Colonic mucosa (tissue), 4 donors: ENCODE data around the gene MAP3K1. TPM values are rescaled to one million over a fixed set of nuclear protein-coding genes. Genes with fewer than 3 reads are reported as not detected.
A peak's percentile ranks its signal among the peaks of the same experiment; 100 is the strongest.

Source experiments
- DNase-seq: peaks from one replicate; pipeline ENCODE4 v3.0.0-alpha.2; 2020
- H3K27ac ChIP-seq: fragments of 200-600 bp; one replicate; pipeline ENCODE4 v1.8.0; 2021
- H3K27me3 ChIP-seq: fragments of 200-600 bp; one replicate; pipeline ENCODE4 v1.8.0; 2021
- H3K36me3 ChIP-seq: fragments of 200-600 bp; one replicate; pipeline ENCODE4 v1.8.0; 2021
- H3K4me1 ChIP-seq: fragments of 200-600 bp; one replicate; pipeline ENCODE4 v1.8.0; 2021; ENCODE audit warnings: mild to moderate bottlenecking
- H3K4me3 ChIP-seq: fragments of 200-600 bp; one replicate; pipeline ENCODE4 v1.8.0; 2021
- H3K9ac ChIP-seq, 2 donors: one replicate each; pipeline ENCODE4 v1.7.0; 2013; ENCODE audit warnings: control low read depth in 2 of 2, low read depth in 2 of 2, low read length in 2 of 2
- H3K9me3 ChIP-seq: fragments of 200-600 bp; one replicate; pipeline ENCODE4 v1.8.0; 2021
- CTCF ChIP-seq: fragments of 200-600 bp; IDR thresholded peaks from one replicate; pipeline ENCODE4 v1.8.0; 2022; ENCODE audit warnings: antibody characterized with exemption, mild to moderate bottlenecking
- intact Hi-C: fragments of 100-400 bp; cut with DNase I; formaldehyde crosslinking; loops from one replicate; pipeline ENCODE4 v1.14.1; 2022
- total RNA-seq, 2 donors: library from RNA; stranded (reverse); fragmentation: NEBNext Ultra II Directional in 1 of 2; extraction: Animal tissue kit (Norgen Biotek cat#: 25700) in 1 of 2; gene quantifications; one replicate each; pipeline ENCODE4 v1.2.1, GENCODE V29; 2021
- donor health status: healthy.
- donor health status: DM: no; HTN: no; CAD: no.
- donor health status: DM: no; HTN: no; CAD: no.

The MAP3K1 gene
- total RNA-seq, 2 donors from 2014 or later: 12.2 to 12.6 TPM

GRCh38 chr5:56898213-56898612, 82.9 kb downstream of the MAP3K1 start:
- DNase-seq: no peak
- Histone ChIP-seq H3K27me3 (no peaks in the 10 kb centered on the region), H3K9ac (no peak overlapping the region), H3K36me3 (no peaks in the 10 kb centered on the region), H3K27ac (no peak overlapping the region), H3K9me3 (no peaks in the 10 kb centered on the region), H3K4me3 (no peak overlapping the region), H3K4me1 (no peaks in the 10 kb centered on the region)
- TF ChIP-seq CTCF: no peak
- intact Hi-C loops: loop anchor here (2.0 kb wide), 1 partner anchor 243 kb away; no protein-coding TSS in a partner anchor

- no peak overlapping the region for H3K9ac ChIP-seq
- intact Hi-C loops: loop anchor here (5.0 kb wide), 1 partner anchor 322 kb away; no protein-coding TSS in a partner anchor
Measured at GRCh38 chr5:56900395-56900794, 85.0 kb downstream of the MAP3K1 start.

GRCh38 chr5:56900858-56901578, 85.7 kb downstream of the MAP3K1 start:
- Histone ChIP-seq H3K4me3 (no peak overlapping the region), H3K27me3 (no peaks in the 10 kb centered on the region), H3K9ac (no peak overlapping the region), H3K4me1 (no peaks in the 10 kb centered on the region), H3K9me3 (no peaks in the 10 kb centered on the region), H3K36me3 (no peaks in the 10 kb centered on the region), H3K27ac (no peak overlapping the region)
- DNase-seq: peak; percentile 46
- TF ChIP-seq CTCF: peak; percentile 82
- intact Hi-C loops: loop anchor here (5.0 kb wide), 1 partner anchor 321 kb away; no protein-coding TSS in a partner anchor

More at GRCh38 chr5:56900395-56900794, 85.0 kb downstream of the MAP3K1 start:
- H3K4me1 ChIP-seq: no peaks in the 10 kb centered on the region
- H3K27ac ChIP-seq: no peak overlapping the region
- DNase-seq: no peak
- no peak for TF ChIP-seq CTCF
- H3K4me3 ChIP-seq: no peak overlapping the region
- no peaks in the 10 kb centered on the region for H3K36me3 ChIP-seq
- H3K27me3 ChIP-seq: no peaks in the 10 kb centered on the region
- H3K9me3 ChIP-seq: no peaks in the 10 kb centered on the region

- H3K9me3 ChIP-seq: no peaks in the 10 kb centered on the region
- peak overlapping the region; percentile 75 for H3K9ac ChIP-seq
- peak; percentile 73 for DNase-seq
- TF ChIP-seq CTCF: no peak
- intact Hi-C loops: loop anchor here (5.0 kb wide), 1 partner anchor 173 kb away; no protein-coding TSS in a partner anchor
- no peaks in the 10 kb centered on the region for H3K36me3 ChIP-seq
- no peaks in the 10 kb centered on the region for H3K27me3 ChIP-seq
- H3K4me1 ChIP-seq: no peaks in the 10 kb centered on the region
- H3K27ac ChIP-seq: peak overlapping the region; percentile 97
- peak overlapping the region; percentile 51 for H3K4me3 ChIP-seq
Measured at GRCh38 chr5:56908942-56909293, 93.6 kb downstream of the MAP3K1 start.

GRCh38 chr5:56909294-56910209, 94.2 kb downstream of the MAP3K1 start, which contains the start of gene SETD9:
SETD9 (plus strand) TSS chr5:56909596; CDS start chr5:56909646, 50 bp downstream.
- DNase-seq: peak; percentile 99
- Histone ChIP-seq H3K36me3 (no peaks in the 10 kb centered on the region), H3K27ac (peak within 1 kb of the TSS; percentile 97), H3K4me1 (no peaks in the 10 kb centered on the region), H3K9ac (peak within 1 kb of the TSS; percentile 84 to 87), H3K9me3 (no peaks in the 10 kb centered on the region), H3K27me3 (no peaks in the 10 kb centered on the region), H3K4me3 (peak within 1 kb of the TSS; percentile 51)
- no peak for TF ChIP-seq CTCF
- intact Hi-C loops: loop anchor here (5.0 kb wide), 1 partner anchor 173 kb away; no protein-coding TSS in a partner anchor
